ENCODE measurements around the gene SUMO2.
"Not testable (repeated sequence)": the region's sequence is repeated elsewhere in the genome, so short reads cannot be mapped to it uniquely, and the experiment has no call there.

The SUMO2 gene

GRCh38 chr17:75142236-75142971 lies 40.4 kb downstream of the SUMO2 start:
- DNase-seq: no peak

- no peak for DNase-seq
These were observed 44.2 kb downstream of the SUMO2 start for GRCh38 chr17:75138519-75138918.

GRCh38 chr17:75137762-75138161 lies 45.0 kb downstream of the SUMO2 start:
- not testable (repeated sequence) for DNase-seq

DNA sequence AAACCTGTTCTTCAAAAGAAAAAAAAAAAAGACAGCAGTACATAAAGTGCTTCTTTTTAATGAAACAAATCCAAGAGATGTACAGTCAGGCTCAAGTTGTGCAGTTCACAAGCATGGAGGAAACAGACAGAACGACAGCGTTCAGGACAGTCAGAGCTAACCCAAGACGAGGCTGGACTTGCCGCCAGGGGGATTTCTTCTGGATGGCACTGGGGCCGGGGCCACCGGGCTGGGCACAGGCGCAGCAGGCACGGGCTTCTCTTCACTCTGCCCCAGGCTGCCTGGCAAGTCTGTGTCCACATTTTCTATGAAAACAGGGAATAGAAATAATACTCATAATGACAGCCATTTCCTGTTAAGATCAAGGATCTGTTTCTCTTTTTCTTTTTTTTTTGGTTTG lies 46.8 kb downstream of the SUMO2 start:
- no peak for DNase-seq

- no peak for DNase-seq
These were observed 47.3 kb downstream of the SUMO2 start for GRCh38 chr17:75135452-75135851.

GRCh38 chr17:75133607-75134347 lies 49.0 kb downstream of the SUMO2 start:
- DNase-seq: not testable (repeated sequence)

- no peak for DNase-seq
These were observed 49.8 kb downstream of the SUMO2 start for GRCh38 chr17:75133001-75133400.

DNA sequence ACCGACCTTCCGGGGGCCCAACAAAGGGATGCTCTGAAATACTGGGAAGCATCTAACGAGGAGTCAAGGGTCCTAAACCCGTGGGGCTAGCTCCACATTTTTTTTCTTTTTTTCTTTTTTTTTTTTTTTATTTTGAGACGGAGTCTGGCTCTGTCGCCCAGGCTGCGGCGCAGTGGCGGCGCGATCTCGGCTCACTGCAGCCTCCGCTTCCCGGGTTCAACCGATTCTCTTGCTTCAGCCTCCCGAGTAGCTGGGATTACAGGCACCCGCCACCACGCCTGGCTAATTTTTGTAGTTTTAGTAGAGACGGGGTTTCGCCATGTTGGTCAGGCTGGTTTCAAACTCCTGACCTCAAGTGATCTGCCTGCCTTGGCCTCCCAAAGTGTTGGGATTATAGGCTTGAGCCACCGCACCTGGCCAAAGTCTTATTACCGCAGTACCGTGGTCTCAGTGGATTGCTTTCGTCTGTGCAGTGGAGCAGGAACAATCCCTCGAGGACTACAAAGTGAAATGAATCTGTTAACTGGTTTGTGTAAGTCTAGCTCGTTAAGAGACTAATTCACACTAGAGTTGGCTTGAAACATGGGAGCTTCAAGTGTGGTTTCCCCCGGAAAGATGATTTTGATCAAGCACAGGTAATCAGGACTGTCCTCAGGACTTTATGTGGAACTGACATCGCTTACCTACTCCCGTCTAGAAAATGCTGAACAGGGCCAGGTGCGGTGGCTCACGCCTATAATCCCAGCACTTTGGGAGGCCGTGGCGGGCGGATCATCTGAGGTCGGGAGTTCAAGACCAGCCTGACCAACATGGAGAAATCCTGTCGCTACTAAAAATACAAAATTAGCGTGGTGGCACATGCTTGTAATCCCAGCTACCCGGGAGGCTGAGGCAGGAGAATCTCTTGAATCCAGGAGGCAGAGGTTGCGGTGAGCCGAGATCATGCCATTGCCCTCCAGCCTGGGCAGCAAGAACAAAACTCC lies 50.5 kb downstream of the SUMO2 start:
- DNase-seq: not testable (repeated sequence)

- DNase-seq: peak; percentile 90
These were observed 51.3 kb downstream of the SUMO2 start, which contains the start of gene NT5C for GRCh38 chr17:75131278-75132017. Gene NT5C (minus strand): TSS chr17:75131742. CDS start chr17:75131707, 35 bp downstream.

DNA sequence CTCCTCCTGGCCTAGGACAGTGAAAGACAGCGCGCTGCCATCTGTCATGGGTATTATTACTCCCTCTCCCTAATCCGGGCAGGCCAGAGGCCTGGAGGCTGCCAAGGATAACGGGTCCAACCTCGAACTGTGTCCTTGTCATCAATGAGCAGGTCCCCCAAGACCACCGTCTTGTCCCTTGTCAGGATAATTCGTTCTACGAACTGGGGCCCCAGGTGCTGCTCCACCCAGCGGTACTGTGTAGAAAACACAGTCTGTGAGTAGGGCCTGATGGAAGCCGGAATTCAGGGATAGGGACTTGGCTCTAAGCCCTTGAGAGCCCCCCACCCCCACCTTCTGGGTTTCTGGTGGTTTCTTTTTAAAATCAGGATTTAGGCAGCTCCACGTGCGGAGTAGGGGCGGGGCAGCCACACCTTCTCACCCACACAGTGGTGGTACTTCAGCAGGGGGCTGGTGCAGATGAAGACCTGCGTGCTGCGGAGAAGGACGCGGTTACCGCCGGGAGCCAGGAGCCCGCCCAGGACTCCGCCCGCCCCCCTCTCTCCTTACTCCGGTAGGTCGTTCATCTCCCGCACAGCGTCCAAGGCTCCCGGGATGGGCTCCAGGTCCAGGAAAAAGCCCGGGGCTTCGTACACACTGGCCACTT lies 52.0 kb downstream of the SUMO2 start:
- DNase-seq: peak; percentile 79

- no peak for DNase-seq
These were observed 52.6 kb downstream of the SUMO2 start for GRCh38 chr17:75130059-75130631.

DNA sequence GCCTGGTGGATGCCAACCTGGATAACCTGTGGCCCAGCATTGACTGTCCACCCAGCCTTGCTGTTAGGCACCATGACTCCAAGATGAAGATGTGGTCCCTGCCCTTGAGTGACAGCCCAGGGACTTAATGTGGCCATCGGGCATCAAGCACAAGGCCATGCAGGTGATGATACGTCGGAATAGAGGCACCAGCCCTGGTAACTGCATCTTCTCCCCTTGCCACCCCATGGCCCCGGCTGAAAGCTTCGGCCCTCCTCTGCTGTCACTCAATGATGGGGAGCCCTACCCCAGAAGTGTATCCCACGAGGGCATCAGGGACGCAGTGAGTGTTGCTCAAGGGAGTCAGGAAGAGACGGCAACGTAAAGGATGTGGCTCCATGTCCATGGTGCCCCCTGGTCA lies 53.2 kb downstream of the SUMO2 start:
- DNase-seq: no peak

DNA sequence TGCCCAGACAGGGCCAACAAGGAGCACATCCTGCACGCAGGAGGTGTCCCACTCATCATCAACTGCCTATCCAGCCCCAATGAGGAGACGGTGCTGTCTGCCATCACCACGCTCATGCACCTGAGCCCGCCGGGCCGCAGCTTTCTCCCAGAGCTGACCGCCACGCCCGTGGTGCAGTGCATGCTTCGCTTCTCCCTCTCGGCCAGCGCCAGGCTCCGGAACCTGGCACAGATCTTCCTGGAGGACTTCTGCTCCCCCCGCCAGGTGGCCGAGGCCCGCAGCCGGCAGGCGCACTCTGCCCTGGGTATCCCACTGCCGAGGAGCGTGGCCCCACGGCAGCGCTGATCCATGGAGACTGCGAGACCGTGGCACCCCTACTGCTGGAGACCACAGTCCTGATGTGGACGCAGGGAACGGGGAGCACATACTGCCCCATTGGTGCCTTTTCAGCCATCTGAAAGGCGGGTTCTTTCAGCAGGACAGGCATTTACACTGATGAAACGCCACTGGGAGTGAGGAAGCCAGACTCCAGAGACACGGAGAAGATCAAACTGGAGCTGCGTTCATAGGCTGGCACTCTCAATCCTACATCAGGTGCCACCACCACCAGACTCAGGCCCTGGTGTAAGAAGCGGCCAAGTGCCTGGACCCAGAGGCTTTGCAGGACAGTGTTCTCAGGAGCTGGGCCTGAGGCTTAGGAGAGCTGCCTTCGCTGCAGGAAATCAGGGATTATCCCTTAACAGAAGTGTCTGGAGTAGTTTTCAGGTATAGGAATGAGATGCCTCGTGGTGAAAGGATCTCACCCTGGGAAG lies 53.9 kb downstream of the SUMO2 start:
- DNase-seq: no peak

DNA sequence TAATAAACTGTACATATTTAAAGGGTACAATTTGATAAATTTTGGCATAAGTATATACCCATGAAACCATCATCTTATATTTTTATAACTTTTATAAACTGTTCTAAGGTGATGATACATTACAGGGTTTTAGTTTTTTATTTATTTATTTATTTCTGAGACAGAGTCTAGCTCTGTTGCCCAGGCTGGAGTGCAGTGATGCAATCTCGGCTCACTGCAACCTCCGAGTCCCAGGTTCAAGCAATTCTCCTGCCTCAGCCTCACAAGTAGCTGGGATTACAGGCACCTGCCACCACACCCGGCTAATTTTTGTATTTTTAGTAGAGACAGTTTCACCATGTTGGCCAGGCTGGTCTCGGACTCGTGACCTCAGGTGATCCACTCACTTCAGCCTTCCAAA lies 54.8 kb downstream of the SUMO2 start:
- not testable (repeated sequence) for DNase-seq

DNA sequence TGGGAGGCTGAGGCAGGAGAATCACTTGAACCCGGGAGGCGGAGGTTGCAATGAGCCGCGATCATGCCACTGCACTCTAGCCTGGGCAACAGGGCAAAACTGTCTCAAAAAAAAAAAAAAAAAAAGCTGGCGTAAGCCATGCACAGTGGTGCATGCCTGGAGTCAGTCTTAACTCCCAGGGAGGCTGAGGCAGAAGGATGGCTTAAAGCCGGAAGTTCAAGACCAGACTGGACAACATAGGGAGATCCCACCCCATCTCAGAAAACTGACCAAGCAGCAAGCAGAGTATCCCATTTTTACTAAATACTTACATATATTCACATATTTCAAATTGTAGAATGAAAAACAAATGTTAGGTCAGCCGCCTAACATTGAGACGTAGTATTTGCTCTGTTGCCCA lies 55.8 kb downstream of the SUMO2 start:
- no peak for DNase-seq

- DNase-seq: no peak
These were observed 56.8 kb downstream of the SUMO2 start for GRCh38 chr17:75125984-75126383.

- no peak for DNase-seq
These were observed 58.0 kb downstream of the SUMO2 start for GRCh38 chr17:75124819-75125162.

DNA sequence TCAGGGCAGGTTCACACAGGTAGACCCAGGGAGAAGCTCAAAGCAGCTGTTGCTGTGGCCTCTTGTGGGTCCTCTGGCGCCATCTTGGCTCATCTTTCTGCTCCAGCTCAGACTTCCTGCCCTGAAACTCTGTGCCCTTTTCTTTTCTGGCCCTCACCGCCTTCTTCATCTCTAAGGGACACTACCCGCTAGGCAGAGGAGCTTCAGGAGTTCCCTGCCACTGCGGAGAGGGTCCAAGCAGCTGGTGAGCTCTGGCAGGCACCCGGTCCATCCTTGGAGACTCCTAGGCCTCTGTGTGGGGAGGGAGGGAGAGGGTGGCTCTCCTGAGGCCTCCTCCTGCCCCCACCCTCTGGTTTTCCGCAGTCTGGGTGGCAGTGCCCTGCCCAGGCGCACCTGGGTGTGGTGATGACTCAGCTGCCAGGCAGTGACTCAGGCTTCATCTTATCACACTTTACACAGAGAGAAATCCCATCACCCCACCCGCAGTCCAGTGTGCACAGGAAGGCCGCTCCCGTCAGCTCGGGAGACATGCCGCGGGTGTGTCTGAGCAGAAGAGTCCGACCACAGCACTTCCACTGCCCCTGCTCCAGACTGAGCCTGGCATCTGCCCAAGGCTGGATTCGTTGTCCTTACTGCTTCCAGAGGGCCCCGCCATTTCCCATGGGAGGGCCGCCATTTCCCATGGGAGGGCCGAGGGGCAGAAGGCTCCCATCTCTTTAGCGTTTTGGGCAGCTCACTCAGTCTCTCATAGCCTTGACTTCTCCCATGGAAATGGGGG lies 58.5 kb downstream of the SUMO2 start:
- peak; percentile 66 for DNase-seq

- no peak for DNase-seq
These were observed 64.5 kb downstream of the SUMO2 start for GRCh38 chr17:75118307-75118706.

- DNase-seq: no peak
These were observed 66.0 kb downstream of the SUMO2 start for GRCh38 chr17:75116737-75117136.
